Stimulated activated CD8-positive, alpha-beta memory T cell treated with anti-CD3 and anti-CD28 coated beads, Interleukin-4, amount 100 ng/mL, for 1 hour (primary cell): ENCODE data around the gene NAA38.
"Not testable (repeated sequence)": the region's sequence is repeated elsewhere in the genome, so short reads cannot be mapped to it uniquely, and the experiment has no call there.

ENCODE experiments used
- DNase-seq, 2 donors: peaks; one replicate each; pipeline ENCODE4 v3.0.0-alpha.2; 2020; ENCODE audit warnings: low read depth in 2 of 2, low spot score in 1 of 2

NAA38 gene

DNA sequence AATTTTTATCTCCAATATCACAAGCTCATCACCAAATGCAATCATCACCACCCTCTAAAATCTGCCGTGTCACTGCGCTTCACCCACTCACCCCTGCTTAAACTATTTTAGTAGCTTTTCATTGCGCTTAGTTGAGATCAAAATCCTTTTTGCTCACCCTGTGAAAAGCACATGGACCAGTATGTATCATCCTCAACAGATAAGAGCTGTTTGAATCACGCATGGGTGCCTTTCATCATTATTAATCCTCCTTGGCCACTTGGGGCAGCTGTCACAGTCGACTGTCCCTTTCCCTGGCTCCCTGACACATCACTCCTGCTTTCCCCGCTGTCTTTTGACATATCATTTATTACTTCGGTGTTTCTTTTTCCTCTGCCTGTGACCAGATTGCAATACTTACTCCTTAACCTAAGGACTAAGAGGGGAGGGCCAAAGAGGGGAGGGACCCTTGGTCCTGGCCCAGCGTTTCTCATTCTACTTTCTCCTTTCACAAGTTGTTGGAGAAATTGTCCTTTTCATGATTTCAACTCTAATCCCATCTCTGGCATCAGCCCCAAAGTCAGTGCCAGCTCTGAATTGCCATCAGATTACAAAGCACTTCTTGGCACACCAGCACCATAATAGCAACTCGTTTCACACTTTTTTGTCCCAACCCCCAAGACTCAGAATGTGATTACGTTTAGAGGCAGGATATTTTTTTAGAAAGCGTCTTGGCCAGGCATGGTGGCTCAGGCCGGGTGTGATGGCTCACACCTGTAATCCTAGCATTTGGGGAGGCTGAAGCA lies 32.0 kb downstream of the NAA38 start:
- DNase-seq, result no peak

- DNase-seq, result no peak
Observed at GRCh38 chr17:7824021-7824924, 33.1 kb downstream of the NAA38 start.

- DNase-seq, result no peak
Observed at GRCh38 chr17:7823581-7824001, 33.8 kb downstream of the NAA38 start.

DNA sequence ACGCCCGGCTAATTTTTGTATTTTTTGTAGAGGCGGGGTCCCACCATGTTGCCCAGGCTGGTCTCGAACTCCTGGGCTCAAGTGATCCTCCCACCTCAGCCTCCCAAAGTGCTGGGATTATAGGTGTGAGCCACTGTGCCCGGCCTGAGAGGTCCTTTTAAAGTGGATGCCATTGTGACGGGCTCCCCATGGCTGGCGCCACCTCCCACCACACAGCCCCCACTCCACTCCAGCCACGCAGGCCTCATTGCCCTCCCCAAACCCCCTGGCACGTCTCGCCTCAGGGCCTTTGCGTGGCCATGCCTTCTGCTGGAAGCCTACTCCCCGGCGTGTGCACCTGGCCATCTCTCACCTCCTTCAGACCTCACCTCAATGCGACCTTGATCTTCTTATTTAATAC lies 35.2 kb downstream of the NAA38 start:
- DNase-seq, result no peak

DNA sequence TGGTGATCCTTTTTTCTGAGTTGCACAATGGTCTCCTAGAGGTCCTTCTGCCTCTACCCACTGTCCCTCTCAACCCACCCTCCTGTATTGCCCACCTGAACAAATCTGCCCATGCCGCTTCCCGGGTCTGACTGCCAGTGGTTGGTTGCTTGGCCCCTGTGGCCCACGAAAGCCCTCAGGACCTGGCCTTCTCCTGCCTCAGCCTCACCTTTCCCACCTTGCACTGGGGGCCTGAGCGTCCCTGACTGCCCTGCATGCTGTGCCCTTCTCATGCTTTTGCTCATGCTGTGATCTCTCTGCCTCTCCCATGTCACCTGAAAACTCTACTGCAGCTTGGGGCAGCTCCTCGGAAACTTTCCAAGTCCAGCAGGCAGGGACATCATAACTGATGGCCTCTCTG lies 37.1 kb downstream of the NAA38 start:
- DNase-seq, result no peak

- no peak for DNase-seq
Observed at GRCh38 chr17:7818746-7819645, 38.4 kb downstream of the NAA38 start.

DNA sequence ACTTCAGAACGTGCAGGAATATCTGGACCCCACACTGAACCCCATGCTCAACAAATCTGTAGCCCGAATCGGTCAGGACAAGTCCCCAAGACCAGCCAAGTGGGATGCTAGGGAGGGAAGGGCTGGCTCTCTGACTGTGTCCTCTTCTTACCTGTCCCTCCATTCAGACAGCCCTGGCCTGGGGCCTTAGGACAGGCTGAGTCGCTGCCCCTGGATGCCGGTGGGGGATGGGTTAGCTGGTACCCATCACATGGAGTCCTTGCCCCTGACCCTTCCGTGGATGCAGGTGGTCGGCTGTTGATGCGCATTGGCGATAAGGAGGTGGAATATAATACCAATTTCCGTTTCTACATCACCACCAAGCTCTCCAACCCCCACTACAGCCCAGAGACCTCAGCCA lies 39.3 kb downstream of the NAA38 start:
- DNase-seq, result no peak

DNA sequence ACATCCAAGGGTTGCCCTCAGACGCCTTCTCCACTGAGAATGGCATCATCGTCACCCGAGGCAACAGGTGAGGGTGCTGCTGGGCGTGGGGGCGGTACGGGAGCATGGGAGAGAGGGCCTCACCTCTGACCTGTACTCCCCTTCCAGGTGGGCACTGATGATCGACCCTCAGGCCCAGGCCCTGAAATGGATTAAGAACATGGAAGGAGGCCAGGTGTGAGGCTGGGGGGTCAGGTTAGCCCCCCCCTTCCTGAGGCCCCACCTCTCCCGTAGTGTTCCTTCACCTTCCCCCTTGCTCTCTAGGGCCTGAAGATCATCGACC lies 39.8 kb downstream of the NAA38 start:
- no peak for DNase-seq

- DNase-seq, result no peak
Observed at GRCh38 chr17:7816926-7817642, 40.3 kb downstream of the NAA38 start.

DNA sequence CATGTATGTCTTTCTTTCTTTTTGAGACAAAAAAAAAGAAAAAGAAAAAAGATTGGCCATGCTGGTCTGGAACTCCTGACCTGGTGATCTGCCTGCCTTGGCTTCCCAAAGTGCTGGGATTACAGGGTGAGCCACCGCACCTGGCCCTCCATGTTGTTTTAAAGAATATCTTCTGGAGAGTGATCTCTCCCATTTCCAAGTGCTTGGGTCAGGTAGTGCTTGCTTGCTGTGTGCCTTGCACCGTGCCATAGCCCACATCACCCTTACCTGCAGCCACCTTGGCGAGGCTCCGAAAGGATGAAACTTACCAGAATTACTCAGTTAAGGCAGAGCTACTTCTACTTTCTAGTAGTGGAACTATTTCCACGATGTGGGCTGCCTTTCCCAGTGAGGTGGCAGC lies 42.4 kb downstream of the NAA38 start:
- no peak for DNase-seq

- no peak for DNase-seq
Observed at GRCh38 chr17:7811251-7811650, 46.1 kb downstream of the NAA38 start.

DNA sequence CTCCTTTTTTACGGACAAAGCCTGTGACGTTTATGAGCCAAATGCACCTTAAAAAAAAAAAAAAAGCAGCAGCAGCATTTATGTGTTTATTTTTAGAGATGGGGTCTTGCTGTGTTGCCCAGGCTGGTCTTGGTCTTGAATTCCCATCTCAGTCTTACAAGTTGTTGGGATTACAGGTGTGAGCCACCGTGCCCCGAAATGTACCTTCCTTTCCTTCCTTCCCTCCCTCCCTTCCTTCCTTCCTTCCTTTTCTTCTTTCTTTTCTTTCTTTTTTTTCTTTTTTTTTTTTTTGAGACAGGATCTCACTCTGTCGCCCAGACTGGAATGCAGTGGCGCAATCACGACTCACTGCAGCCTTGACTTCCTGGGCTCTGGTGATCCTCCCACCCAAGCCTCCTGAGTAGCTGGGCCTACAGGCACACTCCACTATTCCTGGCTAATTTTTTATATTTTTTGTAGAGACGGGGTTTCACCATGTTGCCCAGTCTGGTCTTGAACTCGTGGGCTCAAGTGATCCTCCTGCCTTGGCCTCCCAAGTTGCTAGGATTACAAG lies 47.5 kb downstream of the NAA38 start:
- not testable (repeated sequence) for DNase-seq

DNA sequence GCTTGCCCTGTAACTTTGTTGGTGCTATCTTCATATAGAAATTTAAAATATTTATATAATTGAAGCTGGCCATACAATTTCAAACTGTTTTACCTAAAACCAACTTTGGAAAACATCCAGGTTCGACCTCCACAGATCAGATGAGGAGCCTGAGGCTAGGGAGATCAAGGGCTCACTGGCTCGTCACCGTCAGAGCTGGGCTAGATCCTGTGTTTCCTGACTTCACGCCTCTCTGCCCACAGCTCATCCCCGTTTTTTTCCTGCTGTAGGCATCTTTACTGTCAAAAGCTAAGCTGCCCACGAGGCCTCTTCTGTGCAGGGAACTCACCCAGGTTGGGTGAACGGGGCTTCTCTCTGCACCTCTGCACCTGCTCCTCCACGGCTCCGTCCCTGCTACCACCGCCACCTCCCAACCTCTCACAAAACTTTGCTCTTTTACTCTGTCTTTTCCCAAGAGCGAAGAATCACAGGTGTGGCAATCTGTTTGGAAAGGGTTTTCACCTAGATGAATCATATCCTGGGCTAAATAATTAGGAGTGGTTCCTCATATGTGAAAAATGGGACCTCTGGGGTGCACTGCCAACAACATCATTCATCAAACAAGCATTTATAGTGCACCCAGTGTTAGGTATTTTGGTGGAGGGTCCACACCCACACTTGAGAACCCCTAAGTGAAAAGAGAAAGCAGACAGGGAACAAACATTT lies 48.1 kb downstream of the NAA38 start:
- DNase-seq, result no peak

- no peak for DNase-seq
Observed at GRCh38 chr17:7807206-7807605, 50.2 kb downstream of the NAA38 start.
